H9 (cell line): ENCODE results near the gene SUSD2. TPM values are rescaled to one million over a fixed set of nuclear protein-coding genes. Genes with fewer than 3 reads are reported as not detected.

Source experiments
- DNase-seq: peaks from one replicate; pipeline ENCODE4 v3.0.0-alpha.2; 2017
- H2AFZ ChIP-seq: one replicate; pipeline ENCODE4 v1.6.1; 2013; ENCODE audit warnings: mild to moderate bottlenecking, low read length, control low read depth, moderate library complexity
- H2AK5ac ChIP-seq: 2 replicates; pipeline ENCODE4 v1.6.1; 2013; ENCODE audit warnings: low read length, control low read depth, mixed read lengths; ENCODE audit not compliant: insufficient read length
- H2BK120ac ChIP-seq: one replicate; pipeline ENCODE4 v1.6.1; 2013; ENCODE audit warnings: low read depth, mild to moderate bottlenecking, low read length, control low read depth, inconsistent platforms; ENCODE audit not compliant: poor library complexity, severe bottlenecking
- H2BK12ac ChIP-seq: 2 replicates; pipeline ENCODE4 v1.6.1; 2013; ENCODE audit warnings: low read length, control low read depth, mixed read lengths, low read depth; ENCODE audit not compliant: insufficient read length
- H2BK15ac ChIP-seq: 2 replicates; pipeline ENCODE4 v1.6.1; 2013; ENCODE audit warnings: low read depth, low read length, control low read depth
- H2BK20ac ChIP-seq: one replicate; pipeline ENCODE4 v1.6.1; 2013; ENCODE audit warnings: low read depth, mild to moderate bottlenecking, low read length, control low read depth, inconsistent platforms; ENCODE audit not compliant: poor library complexity, severe bottlenecking
- H2BK5ac ChIP-seq: 2 replicates; pipeline ENCODE4 v1.6.1; 2013; ENCODE audit warnings: low read length, control low read depth, mixed read lengths; ENCODE audit not compliant: insufficient read length
- H3K14ac ChIP-seq: 2 replicates; pipeline ENCODE4 v1.6.1; 2013; ENCODE audit warnings: low read length, control low read depth; ENCODE audit not compliant: insufficient read depth
- H3K18ac ChIP-seq: 2 replicates; pipeline ENCODE4 v1.6.1; 2013; ENCODE audit warnings: low read depth, mild to moderate bottlenecking, mixed read lengths, low read length, control low read depth; ENCODE audit not compliant: insufficient read length
- H3K23ac ChIP-seq: 2 replicates; pipeline ENCODE4 v1.6.1; 2013; ENCODE audit warnings: low read length, control low read depth, mixed read lengths, low read depth; ENCODE audit not compliant: insufficient read length
- H3K23me2 ChIP-seq: 2 replicates; pipeline ENCODE4 v1.6.1; 2013; ENCODE audit warnings: low read depth, mild to moderate bottlenecking, mixed read lengths, low read length, control low read depth; ENCODE audit not compliant: insufficient read length, poor library complexity, severe bottlenecking
- H3K27ac ChIP-seq: 2 replicates; pipeline ENCODE4 v1.5.1; 2013; ENCODE audit warnings: low read length, control low read depth, mixed read lengths, low read depth; ENCODE audit not compliant: insufficient read length
- H3K27me3 ChIP-seq: 2 replicates; pipeline ENCODE4 v1.6.1; 2013; ENCODE audit warnings: low read length, control low read depth, inconsistent platforms; ENCODE audit not compliant: insufficient read depth
- H3K4ac ChIP-seq: 2 replicates; pipeline ENCODE4 v1.6.1; 2013; ENCODE audit warnings: low read depth, mild to moderate bottlenecking, control low read depth, inconsistent platforms, low read length, moderate library complexity
- H3K4me1 ChIP-seq: 2 replicates; pipeline ENCODE4 v1.6.1; 2013; ENCODE audit warnings: low read length, control low read depth, inconsistent platforms; ENCODE audit not compliant: insufficient read depth
- H3K4me2 ChIP-seq: 2 replicates; pipeline ENCODE4 v1.6.1; 2013; ENCODE audit warnings: low read length, control low read depth, mixed read lengths; ENCODE audit not compliant: insufficient read length, insufficient read depth
- H3K56ac ChIP-seq: 2 replicates; pipeline ENCODE4 v1.6.1; 2013; ENCODE audit warnings: low read depth, mild to moderate bottlenecking, mixed read lengths, low read length, control low read depth; ENCODE audit not compliant: insufficient read length
- H3K79me1 ChIP-seq: 2 replicates; pipeline ENCODE4 v1.6.1; 2013; ENCODE audit warnings: low read depth, mild to moderate bottlenecking, moderate library complexity, low read length, control low read depth, inconsistent platforms; ENCODE audit not compliant: insufficient read depth, poor library complexity, severe bottlenecking
- H3K79me2 ChIP-seq: 2 replicates; pipeline ENCODE4 v1.6.1; 2013; ENCODE audit warnings: low read length, control low read depth, inconsistent platforms; ENCODE audit not compliant: insufficient read depth
- H3K9ac ChIP-seq: 2 replicates; pipeline ENCODE4 v1.6.1; 2013; ENCODE audit warnings: low read length, control low read depth, mixed read lengths; ENCODE audit not compliant: insufficient read length; ENCODE audit errors: extremely low read depth
- H3K9me3 ChIP-seq: one replicate; pipeline ENCODE4 v1.6.1; 2013; ENCODE audit warnings: low read depth, low read length, inconsistent platforms; ENCODE audit not compliant: control insufficient read depth
- H3T11ph ChIP-seq: one replicate; pipeline ENCODE4 v1.6.1; 2013; ENCODE audit warnings: mild to moderate bottlenecking, low read length, control low read depth, inconsistent platforms
- H4K20me1 ChIP-seq: one replicate; pipeline ENCODE4 v1.6.1; 2013; ENCODE audit not compliant: control insufficient read depth, insufficient read length, insufficient read depth
- H4K5ac ChIP-seq: 2 replicates; pipeline ENCODE4 v1.6.1; 2013; ENCODE audit warnings: low read depth, mild to moderate bottlenecking, mixed read lengths, low read length, control low read depth; ENCODE audit not compliant: insufficient read length
- H4K8ac ChIP-seq: replicated peaks from 2 replicates; pipeline ENCODE4 v1.6.1; 2013; ENCODE audit warnings: low read length, control low read depth, mixed read lengths, low read depth; ENCODE audit not compliant: insufficient read length
- H4K91ac ChIP-seq: 2 replicates; pipeline ENCODE4 v1.6.1; 2013; ENCODE audit warnings: low read depth, mild to moderate bottlenecking, moderate library complexity, mixed read lengths, low read length, control low read depth; ENCODE audit not compliant: insufficient read length
- H3K27ac Mint-ChIP-seq, 3 experiments: 2 replicates in 2 of 3; 3 replicates in 1 of 3; pipeline ENCODE4 v1.8.0; 2020 to 2021; ENCODE audit warnings: mixed read lengths in 3 of 3, mild to moderate bottlenecking in 1 of 3, moderate library complexity in 1 of 3
- H3K27me3 Mint-ChIP-seq: 2 replicates; pipeline ENCODE4 v1.8.0; 2021; ENCODE audit warnings: low read depth, mild to moderate bottlenecking, moderate library complexity, mixed read lengths
- H3K36me3 Mint-ChIP-seq, 3 experiments: 2 replicates in 2 of 3; 3 replicates in 1 of 3; pipeline ENCODE4 v1.8.0; 2020 to 2021; ENCODE audit warnings: low read depth in 3 of 3, mixed read lengths in 3 of 3; ENCODE audit not compliant: insufficient read depth in 1 of 3
- H3K4me1 Mint-ChIP-seq, 2 experiments: 2 replicates each; pipeline ENCODE4 v1.8.0; 2020; ENCODE audit warnings: mixed read lengths in 2 of 2
- H3K4me3 Mint-ChIP-seq, 2 experiments: 2 replicates in 1 of 2; 3 replicates in 1 of 2; pipeline ENCODE4 v1.8.0; 2020 to 2021; ENCODE audit warnings: mild to moderate bottlenecking in 2 of 2, mixed read lengths in 2 of 2, moderate library complexity in 1 of 2
- H3K9me3 Mint-ChIP-seq, 2 experiments: 2 replicates in 1 of 2; 3 replicates in 1 of 2; pipeline ENCODE4 v1.8.0; 2020; ENCODE audit warnings: mild to moderate bottlenecking in 2 of 2, mixed read lengths in 2 of 2, moderate library complexity in 1 of 2
- WGBS: extraction: QIAGEN DNeasy Blood & Tissue Kit; methylation state at CpG from one replicate; pipeline ENCODE4 v1.1.7; 2013; ENCODE audit warnings: missing lambda C conversion rate, low lambda C conversion rate, mixed read lengths; ENCODE audit not compliant: insufficient read length; ENCODE audit errors: extremely low coverage; 5-methylcytosine and 5-hydroxymethylcytosine counted together
- total RNA-seq: library from RNA; stranded (reverse); gene quantifications from 2 replicates; pipeline ENCODE4 v1.2.1, GENCODE V29; 2021
- TF ChIP-seq, protein P1 (sequence below): fragments of 200-600 bp; sonication (generic); conservative IDR thresholded peaks from 3 replicates; pipeline ENCODE4 v1.8.0; 2021; ENCODE audit warnings: antibody characterized with exemption, mild to moderate bottlenecking

The SUSD2 gene
- total RNA-seq, 1 experiment from 2014 or later = 4.2 TPM

DNA sequence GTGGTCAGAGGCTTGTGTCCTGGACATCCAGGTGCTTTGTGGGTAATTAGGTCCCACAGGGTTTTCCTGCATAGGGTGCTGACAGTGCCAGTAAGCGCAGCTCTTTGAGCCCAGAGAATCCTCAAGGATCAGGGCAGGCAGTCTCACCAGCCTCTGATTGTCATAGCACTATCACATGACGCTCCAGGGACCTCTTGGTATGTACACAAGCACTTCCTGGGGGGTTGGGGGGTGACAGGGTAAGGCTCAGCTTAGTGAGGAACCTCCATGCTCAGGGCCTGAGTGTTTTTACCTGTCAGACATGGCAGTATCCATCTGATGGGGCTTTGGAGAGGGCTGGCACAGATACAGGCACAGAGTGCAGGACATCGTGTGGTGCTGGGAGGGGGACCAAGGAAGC is 27.9 kb upstream of the SUSD2 start:
- no peak overlapping the region for H3K4me2 ChIP-seq
- peaks cover 0 to 7% (median 0%) of the 10 kb centered on the region in 3 experiments; a peak in 5 of 7 replicates for H3K36me3 Mint-ChIP-seq
- H3K27me3 Mint-ChIP-seq = peaks cover 14% of the 10 kb centered on the region
- H2BK15ac ChIP-seq = no peak overlapping the region
- no peaks in the 10 kb centered on the region for H3K9me3 Mint-ChIP-seq
- H2BK12ac ChIP-seq = no peak overlapping the region
- no peak overlapping the region for H3K27ac ChIP-seq
- H3K27me3 ChIP-seq = no peaks in the 10 kb centered on the region
- H2AK5ac ChIP-seq = no peak overlapping the region
- no peaks in the 10 kb centered on the region; the same call in 1 of the 2 replicates for H3K4me1 ChIP-seq
- H3K79me1 ChIP-seq = no peaks in the 10 kb centered on the region
- H3K14ac ChIP-seq = no peak overlapping the region
- no peak overlapping the region for H2BK120ac ChIP-seq
- no peaks in the 10 kb centered on the region for H4K20me1 ChIP-seq
- no peak overlapping the region for H3K23ac ChIP-seq
- no peak for DNase-seq
- H2BK20ac ChIP-seq = no peak overlapping the region
- TF ChIP-seq, protein P1, sequence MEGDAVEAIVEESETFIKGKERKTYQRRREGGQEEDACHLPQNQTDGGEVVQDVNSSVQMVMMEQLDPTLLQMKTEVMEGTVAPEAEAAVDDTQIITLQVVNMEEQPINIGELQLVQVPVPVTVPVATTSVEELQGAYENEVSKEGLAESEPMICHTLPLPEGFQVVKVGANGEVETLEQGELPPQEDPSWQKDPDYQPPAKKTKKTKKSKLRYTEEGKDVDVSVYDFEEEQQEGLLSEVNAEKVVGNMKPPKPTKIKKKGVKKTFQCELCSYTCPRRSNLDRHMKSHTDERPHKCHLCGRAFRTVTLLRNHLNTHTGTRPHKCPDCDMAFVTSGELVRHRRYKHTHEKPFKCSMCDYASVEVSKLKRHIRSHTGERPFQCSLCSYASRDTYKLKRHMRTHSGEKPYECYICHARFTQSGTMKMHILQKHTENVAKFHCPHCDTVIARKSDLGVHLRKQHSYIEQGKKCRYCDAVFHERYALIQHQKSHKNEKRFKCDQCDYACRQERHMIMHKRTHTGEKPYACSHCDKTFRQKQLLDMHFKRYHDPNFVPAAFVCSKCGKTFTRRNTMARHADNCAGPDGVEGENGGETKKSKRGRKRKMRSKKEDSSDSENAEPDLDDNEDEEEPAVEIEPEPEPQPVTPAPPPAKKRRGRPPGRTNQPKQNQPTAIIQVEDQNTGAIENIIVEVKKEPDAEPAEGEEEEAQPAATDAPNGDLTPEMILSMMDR = no peak
- H3K79me2 ChIP-seq = no peaks in the 10 kb centered on the region
- no peak overlapping the region for H3T11ph ChIP-seq
- no peak overlapping the region for H2BK5ac ChIP-seq
- no peak overlapping the region for H4K5ac ChIP-seq
- H3K4me1 Mint-ChIP-seq = peaks cover 18 to 34% of the 10 kb centered on the region in 2 experiments
- no peak overlapping the region for H3K18ac ChIP-seq
- H4K91ac ChIP-seq = no peak overlapping the region
- H3K9ac ChIP-seq = no peak overlapping the region
- no peak overlapping the region for H3K4me3 Mint-ChIP-seq
- peaks cover 10% of the 10 kb centered on the region for H3K23me2 ChIP-seq
- H4K8ac ChIP-seq = no peak overlapping the region
- H3K9me3 ChIP-seq = no peaks in the 10 kb centered on the region
- no peak overlapping the region for H2AFZ ChIP-seq
- no CpG with 5 or more reads among the region's 3 CpGs for WGBS
- no peak overlapping the region for H3K4ac ChIP-seq
- H3K56ac ChIP-seq = no peak overlapping the region
- 0 out of 7 replicates have a peak overlapping the region, but pooled peaks of 1 of the 3 experiments have one; percentile 59 for H3K27ac Mint-ChIP-seq
